GM18508 (cell line): ENCODE data around the gene SNRNP200.

Experiments used
- ATAC-seq: cut with Tn5 transposase; IDR thresholded peaks from one replicate; pipeline ENCODE4 v1.9.1; 2021; ENCODE audit warnings: moderate number of reproducible peaks; ENCODE audit not compliant: insufficient read depth, unreplicated experiment

SNRNP200 gene

GRCh38 chr2:96254571-96254970 lies 50.8 kb downstream of the SNRNP200 start:
- no peak for ATAC-seq

GRCh38 chr2:96253006-96253405 lies 52.3 kb downstream of the SNRNP200 start:
- ATAC-seq = no peak

- ATAC-seq = no peak
These were observed 52.8 kb downstream of the SNRNP200 start for GRCh38 chr2:96252526-96252925.

GRCh38 chr2:96251721-96252292 lies 53.5 kb downstream of the SNRNP200 start:
- no peak for ATAC-seq

GRCh38 chr2:96250188-96250587 lies 55.2 kb downstream of the SNRNP200 start:
- no peak for ATAC-seq

GRCh38 chr2:96249654-96250053 lies 55.7 kb downstream of the SNRNP200 start:
- no peak for ATAC-seq

- ATAC-seq = no peak
These were observed 56.7 kb downstream of the SNRNP200 start for GRCh38 chr2:96248624-96249023.

- ATAC-seq = no peak
These were observed 57.5 kb downstream of the SNRNP200 start for GRCh38 chr2:96247896-96248295.

- ATAC-seq = no peak
These were observed 58.3 kb downstream of the SNRNP200 start for GRCh38 chr2:96247009-96247408.

GRCh38 chr2:96245609-96246390 lies 59.5 kb downstream of the SNRNP200 start:
- no peak for ATAC-seq

GRCh38 chr2:96243843-96244242 lies 61.5 kb downstream of the SNRNP200 start:
- no peak for ATAC-seq

GRCh38 chr2:96241900-96242611 lies 63.3 kb downstream of the SNRNP200 start:
- ATAC-seq = peak; percentile 75

GRCh38 chr2:96241227-96241626 lies 64.1 kb downstream of the SNRNP200 start:
- no peak for ATAC-seq

GRCh38 chr2:96240341-96241038 lies 64.9 kb downstream of the SNRNP200 start:
- ATAC-seq = no peak

GRCh38 chr2:96239745-96240264 lies 65.5 kb downstream of the SNRNP200 start:
- no peak for ATAC-seq

GRCh38 chr2:96239091-96239490 lies 66.3 kb downstream of the SNRNP200 start:
- no peak for ATAC-seq

- ATAC-seq = no peak
These were observed 67.1 kb downstream of the SNRNP200 start for GRCh38 chr2:96238266-96238665.

GRCh38 chr2:96236882-96237281 lies 68.5 kb downstream of the SNRNP200 start:
- ATAC-seq = no peak

- no peak for ATAC-seq
These were observed 71.4 kb downstream of the SNRNP200 start for GRCh38 chr2:96233880-96234316.

- ATAC-seq = no peak
These were observed 71.9 kb downstream of the SNRNP200 start for GRCh38 chr2:96233436-96233835.
